AG20443 (cell line): ENCODE data around the gene MYH3.

Experiments
- DNase-seq: peaks from one replicate; pipeline ENCODE4 v3.0.0; 2012; ENCODE audit warnings: low spot score, mixed read lengths

The MYH3 gene

DNA sequence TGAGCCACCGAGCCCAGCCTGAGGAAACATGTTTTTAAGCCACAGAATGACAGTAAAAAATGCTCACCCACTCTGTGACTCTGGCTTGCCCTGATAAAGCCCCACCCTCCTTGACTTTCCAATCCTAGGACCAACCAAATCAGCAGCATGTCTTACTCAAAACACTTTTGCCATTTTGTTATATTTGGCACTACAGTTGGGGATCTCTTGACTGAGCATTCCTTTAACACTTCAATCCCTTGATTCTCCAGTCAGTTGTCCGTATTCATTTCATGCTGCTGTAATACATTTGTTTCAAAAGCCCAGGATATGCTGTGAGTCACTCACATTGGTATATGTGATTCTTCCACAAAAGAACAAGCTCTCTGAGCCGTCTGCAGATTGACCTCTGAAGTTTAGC, 8.2 kb downstream of the MYH3 start:
- DNase-seq, result no peak

GRCh38 chr17:10648381-10648780, 8.7 kb downstream of the MYH3 start:
- DNase-seq, result no peak

DNA sequence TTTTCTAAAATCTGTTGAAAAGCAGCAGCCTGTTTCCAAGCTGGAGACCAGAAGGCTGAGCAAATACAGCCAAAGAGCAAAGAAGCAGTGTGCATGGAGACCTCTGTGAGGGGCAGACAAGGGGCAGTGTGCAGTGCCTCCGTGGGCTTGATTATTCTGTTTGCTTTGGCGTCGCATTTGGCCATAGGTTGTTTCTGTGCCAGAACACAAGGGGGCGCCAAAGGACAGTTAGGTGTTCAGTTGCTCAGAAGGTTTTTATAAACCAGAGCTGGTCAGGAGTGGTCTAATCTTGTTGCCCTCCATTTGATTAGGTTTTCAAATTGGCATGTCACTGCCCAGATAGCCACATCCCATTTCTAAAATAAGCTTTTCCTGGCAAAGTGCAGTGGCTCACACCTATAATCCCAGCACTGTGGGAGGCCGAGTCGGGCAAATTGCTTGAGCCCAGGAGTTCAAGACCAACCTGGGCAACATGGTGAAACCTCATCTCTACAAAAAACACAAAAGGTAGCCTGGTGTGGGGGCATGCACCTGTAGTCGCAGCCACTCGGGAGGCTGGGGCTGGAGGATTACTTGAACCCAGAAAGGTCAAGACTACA, 10.6 kb downstream of the MYH3 start:
- peak; percentile 80 for DNase-seq

DNA sequence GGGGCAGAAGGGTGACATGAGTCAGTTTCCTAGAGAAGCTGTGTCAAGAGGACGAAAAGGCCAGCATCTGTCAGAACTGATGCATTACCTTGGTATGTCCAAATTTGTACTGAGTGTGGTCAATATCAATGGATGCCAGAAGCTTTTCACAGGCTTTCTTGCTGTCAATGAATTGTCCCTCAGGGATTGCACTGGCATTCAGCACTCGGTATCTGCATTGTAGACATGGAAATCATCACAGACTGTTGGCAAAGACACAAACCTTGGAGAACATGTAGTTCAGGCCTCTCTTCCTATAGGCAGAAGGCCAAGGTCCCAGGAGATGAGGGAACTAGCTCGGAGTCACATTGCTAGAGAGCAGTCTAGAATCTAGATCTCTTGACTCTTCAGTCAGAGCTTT, 16.6 kb downstream of the MYH3 start:
- DNase-seq, result peak; percentile 20

- DNase-seq, result no peak
Observed at GRCh38 chr17:10638151-10638550, 19.0 kb downstream of the MYH3 start.

DNA sequence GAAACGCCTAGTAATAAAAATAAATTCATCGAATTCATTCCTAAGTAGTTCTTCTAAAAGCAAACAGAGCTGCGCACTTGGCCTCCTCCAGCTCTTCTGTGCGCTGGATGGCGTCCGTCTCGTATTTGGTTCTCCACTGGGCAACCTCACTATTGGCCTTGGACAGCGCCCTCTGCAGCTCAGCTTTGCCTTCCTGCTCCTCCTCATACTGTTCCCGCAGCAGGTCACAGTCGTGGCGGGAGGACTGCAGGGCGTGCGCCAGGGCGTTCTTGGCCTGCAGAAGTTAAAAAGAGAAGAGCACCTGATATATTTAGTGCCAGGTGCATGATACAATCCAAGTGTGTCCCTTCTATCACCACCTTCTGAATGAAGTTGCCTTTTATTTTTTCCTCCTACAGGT, 21.8 kb downstream of the MYH3 start:
- DNase-seq, result no peak

DNA sequence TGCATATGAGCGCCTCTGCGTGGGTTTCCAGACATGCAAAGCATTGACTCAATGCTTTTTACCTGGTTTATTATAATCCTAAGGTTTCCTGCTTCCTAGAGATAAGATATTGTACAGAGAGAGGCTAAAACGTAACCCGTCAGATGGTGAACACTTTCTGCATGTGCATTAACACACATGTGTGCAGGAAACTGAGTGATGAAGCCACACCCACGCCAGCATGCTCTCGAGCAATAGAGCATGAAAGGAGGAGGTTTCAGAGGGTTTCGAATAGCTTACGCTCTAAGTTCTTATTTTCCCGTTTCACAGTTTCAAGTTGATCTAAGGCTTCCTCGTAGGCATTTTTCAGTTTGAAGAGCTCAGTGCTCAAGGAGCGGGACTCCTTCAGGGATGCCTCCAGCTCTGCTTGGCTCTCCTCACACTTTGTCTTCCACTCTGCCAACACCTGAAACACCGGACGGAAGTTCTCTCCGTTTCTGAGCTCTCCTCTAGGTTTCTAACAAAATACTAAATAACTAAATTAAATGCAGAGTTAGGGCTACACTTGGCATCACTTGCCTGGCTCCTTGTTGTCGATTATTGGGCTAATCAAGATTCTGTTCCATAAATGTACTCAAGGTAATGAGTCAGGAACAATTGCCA, 23.2 kb downstream of the MYH3 start:
- no peak for DNase-seq

DNA sequence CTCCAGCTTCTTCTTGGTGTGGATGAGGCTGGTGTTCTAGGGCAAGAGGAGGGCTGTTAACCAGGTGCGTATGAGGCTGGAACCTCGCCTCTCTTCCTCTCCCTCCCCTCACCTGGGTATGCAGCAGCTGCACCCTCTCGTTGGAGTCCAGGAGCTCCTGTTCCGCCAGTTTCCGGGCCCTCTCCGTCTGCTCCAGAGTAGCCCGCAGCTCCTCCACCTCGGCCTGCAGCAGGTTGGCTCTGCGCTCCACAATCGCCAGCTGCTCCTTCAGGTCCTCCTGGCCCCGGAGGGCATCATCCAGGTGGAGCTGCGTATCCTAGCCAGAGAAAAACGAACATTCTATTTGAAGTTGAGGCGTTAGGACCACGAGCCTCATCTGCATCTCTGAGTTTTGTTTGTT, 25.4 kb downstream of the MYH3 start:
- DNase-seq, result no peak

- peak; percentile 76 for DNase-seq
Observed at GRCh38 chr17:10631048-10631700, 25.9 kb downstream of the MYH3 start.

DNA sequence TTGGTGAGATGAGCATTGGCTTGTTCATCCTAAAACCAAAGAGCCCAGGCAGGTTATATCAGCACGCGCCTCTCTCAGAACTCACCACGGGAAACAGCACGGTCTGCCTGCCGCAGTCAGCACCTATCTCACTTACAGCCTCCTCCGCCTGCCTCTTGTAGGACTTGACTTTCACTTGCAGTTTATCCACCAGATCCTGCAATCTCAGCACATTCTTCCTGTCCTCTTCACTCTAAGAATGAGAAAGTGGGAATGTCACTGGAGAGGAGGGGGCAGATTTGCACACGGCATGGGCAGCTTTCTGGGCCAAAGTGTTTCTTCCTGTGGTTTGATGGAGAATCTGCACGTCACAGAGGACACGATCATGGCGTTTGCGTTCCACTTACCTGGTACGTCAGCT, 27.4 kb downstream of the MYH3 start:
- DNase-seq, result no peak

DNA sequence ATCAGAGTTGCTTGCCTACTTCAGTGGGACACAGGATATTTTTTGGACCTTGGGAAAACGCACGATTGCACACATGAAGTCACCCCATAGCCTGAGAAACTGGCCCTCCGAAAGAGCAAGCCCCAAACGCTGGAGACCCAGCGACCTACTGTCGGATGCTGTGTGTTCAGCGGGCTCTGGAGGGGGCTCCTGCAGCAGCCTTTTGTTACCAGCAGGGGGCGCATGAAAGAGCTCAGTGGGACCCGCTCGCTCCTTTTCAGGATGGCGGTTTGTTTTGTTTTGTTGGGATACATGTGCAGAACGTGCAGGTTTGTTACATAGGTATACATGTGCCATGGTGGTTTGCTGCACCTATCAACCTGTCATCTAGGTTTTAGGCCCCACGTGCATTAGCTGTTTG, 28.4 kb downstream of the MYH3 start:
- no peak for DNase-seq

DNA sequence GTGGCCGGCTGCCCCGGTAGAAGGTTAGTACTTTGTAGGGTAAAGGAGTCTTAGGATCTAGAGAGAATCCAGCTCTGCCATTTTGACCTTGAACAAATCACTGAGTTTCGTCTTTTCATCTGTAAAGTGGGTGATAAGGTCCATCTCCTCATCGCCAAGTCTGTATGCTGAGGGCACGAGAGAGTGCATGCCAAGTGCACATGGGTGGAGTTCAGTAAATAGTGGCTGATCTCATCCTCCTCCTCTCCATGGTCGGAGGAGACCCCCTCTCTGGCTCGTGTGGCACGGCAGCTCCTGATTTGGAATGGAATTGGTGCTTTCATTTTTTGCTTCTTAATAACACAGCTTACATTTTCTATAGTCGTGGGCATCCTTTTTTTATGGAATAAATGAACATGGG, 30.7 kb downstream of the MYH3 start:
- no peak for DNase-seq

GRCh38 chr17:10624969-10625368, 32.1 kb downstream of the MYH3 start:
- no peak for DNase-seq

DNA sequence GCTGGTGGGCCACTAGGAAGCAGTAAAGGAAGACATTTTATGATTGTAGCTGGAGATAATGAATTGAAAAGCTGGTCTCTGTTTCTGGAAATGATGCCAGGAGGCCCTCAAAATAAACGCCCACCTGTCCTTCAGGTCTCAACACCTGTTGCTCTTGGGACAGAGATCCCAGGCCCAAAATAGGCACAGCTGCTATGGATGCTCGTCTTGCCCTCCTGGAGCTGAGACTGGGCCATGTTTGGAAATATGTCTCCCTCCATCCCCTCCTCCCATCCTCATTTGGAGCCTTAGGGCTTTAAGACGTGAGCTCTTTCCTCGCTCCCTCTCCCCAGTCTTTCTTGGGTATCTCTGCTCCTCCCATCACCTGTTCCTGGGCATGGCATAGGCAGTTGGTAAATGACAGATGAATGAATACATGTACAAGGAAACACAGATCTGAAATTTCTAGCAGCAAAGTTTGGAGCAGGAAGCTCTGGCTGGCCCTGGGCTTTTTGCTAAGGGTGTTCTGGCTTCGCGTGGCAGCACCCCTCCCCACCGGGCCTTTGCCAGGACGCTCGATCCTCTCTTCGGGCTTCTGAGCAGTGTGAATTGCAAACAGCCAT, 33.3 kb downstream of the MYH3 start:
- DNase-seq, result no peak

GRCh38 chr17:10622617-10623485, 34.3 kb downstream of the MYH3 start:
- no peak for DNase-seq

DNA sequence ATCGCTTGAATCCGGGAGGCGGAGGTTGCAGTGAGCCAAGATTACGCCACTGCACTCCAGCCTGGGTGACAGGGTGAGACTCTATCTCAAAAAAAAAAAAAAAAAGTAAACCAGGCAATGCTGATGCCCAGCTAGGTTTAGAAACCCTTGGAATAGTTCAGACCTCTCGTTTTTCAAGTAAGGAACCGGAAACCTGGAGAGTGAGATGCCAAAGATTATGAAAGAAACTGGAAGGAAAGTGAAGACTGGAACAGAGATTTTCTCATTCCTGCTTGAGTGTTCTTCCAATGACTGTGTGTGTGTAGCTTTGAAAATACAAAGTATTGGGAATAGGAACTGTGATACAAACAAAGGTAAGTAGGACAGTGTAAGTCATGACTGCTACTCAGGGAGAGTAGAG, 35.7 kb downstream of the MYH3 start:
- no peak for DNase-seq

DNA sequence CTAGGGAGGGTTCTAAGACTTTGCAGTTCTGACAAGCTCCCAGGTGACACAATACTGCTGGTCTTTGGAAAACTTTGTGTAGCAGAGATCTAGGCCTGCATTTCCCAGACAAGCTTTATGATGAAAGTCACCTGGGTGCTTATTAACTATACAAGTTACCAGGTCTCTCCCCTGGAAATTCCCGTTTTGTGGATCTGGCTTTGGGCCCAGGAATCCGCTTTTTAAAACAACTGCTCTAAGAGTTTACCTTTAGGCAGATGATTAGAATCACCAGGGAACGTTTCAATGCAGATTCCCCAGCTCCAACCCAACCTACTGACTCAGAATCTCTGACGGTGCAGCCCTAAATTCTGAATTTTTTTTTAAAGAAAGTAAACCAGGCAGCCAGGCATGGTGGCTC, 36.3 kb downstream of the MYH3 start:
- no peak for DNase-seq

- DNase-seq, result peak; percentile 87
Observed at GRCh38 chr17:10618202-10618635, 38.9 kb downstream of the MYH3 start.

GRCh38 chr17:10617120-10617505, 40.0 kb downstream of the MYH3 start:
- no peak for DNase-seq

DNA sequence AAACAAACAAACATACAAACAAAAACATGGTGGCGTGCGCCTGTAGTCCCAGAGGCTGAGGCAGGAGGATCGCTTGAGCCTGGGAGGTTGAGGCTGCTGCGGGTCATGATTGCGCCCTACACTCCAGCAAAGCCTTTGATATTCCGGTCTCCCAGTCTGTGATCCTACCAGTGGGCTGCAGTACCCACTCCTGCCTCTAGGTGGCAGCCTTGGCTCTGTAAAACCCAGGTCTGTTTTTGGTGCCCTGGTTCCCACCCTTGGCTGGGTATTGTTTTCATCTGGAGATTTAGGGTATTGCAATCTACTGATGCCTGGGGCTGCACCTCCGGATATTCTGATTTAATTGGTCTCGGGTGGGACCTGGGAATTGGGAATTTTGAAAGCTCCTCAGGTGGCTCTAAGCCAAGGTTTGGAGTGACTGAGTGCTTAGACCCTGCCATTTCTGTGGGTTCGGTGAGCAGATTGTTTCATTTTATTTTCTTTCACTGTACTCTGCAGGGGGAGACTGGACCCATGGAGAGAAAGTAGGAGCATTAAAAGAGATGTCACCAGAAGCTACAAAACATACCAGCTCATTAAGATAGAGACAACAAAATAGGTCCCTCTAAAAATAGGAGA, 40.5 kb downstream of the MYH3 start:
- DNase-seq, result peak; percentile 84

DNA sequence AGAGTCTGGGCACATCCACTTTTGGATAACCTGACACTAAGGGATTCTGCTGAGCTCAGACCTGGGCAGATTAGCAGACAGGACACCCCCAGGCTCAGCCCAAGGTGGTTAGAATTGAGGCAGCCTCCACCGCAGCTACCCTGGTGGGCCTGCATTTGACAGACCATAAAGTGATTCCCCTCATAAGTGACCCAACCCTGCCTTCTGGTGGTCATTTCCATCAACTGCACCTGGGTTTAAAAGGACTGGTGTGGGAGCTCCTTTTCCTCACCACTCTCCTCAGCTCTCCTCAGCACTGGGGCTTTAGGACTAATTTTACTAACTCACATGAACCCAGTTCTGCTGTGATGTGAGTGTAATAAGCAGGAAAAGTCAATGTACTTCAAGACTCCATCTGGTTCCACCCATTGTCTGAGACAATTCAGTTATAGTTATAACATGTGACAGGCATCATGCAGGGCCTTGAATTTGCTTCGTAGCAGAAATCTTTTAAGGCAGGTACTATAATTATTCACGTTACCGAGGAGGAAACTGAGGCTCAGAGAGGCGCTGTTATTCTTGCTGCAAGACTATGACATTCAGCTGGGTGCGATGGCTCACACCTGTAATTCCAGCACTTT, 42.5 kb downstream of the MYH3 start:
- DNase-seq, result peak; percentile 78
